Breast epithelium (tissue), 3 donors: Measurements from ENCODE around the gene FDCSP.

Source experiments
- POLR2A ChIP-seq: fragments of 450-650 bp; IDR thresholded peaks from one replicate; pipeline ENCODE4 v1.6.1; 2016; ENCODE audit warnings: antibody characterized with exemption, mild to moderate bottlenecking, moderate library complexity
- POLR2AphosphoS5 ChIP-seq, 3 donors: sonication (generic); formaldehyde crosslinking; IDR thresholded peaks; one replicate each; pipeline ENCODE4 v1.6.1; 2017; ENCODE audit warnings: antibody characterized with exemption in 3 of 3
- TF ChIP-seq, protein P1 (sequence below), 3 donors: fragments of 450-650 bp; IDR thresholded peaks; one replicate each; pipeline ENCODE4 v1.5.1; 2016 to 2017; ENCODE audit warnings: antibody characterized with exemption in 3 of 3, mild to moderate bottlenecking in 3 of 3, moderate library complexity in 3 of 3

DNA sequence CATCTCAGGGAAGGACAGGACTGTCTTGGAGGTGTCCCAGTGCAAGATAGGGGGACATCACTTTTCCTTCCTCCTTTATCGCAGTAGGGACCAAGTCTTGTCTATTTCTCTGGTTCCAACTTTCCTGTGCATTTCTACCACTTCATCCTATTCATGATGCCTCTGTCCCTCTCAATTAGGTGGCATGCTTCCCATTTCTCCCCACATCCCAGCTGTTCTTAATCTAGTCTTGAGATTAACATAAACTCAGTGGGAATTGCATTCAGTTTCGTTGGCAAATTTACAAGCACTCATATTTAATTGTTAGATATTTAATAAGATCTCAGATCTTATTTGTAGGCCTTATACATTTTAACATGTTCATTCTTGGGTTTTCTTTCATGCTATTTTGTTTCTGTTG is 46.1 kb upstream of the FDCSP start:
- TF ChIP-seq, protein P1, sequence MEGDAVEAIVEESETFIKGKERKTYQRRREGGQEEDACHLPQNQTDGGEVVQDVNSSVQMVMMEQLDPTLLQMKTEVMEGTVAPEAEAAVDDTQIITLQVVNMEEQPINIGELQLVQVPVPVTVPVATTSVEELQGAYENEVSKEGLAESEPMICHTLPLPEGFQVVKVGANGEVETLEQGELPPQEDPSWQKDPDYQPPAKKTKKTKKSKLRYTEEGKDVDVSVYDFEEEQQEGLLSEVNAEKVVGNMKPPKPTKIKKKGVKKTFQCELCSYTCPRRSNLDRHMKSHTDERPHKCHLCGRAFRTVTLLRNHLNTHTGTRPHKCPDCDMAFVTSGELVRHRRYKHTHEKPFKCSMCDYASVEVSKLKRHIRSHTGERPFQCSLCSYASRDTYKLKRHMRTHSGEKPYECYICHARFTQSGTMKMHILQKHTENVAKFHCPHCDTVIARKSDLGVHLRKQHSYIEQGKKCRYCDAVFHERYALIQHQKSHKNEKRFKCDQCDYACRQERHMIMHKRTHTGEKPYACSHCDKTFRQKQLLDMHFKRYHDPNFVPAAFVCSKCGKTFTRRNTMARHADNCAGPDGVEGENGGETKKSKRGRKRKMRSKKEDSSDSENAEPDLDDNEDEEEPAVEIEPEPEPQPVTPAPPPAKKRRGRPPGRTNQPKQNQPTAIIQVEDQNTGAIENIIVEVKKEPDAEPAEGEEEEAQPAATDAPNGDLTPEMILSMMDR (IDR thresholded peaks at IDR 0.05): no peak
- TF ChIP-seq POLR2AphosphoS5 (IDR thresholded peaks at IDR 0.05): no peak
- no peak for TF ChIP-seq POLR2A
